Measurements from ENCODE around the gene C1QTNF7.

C1QTNF7 gene

DNA sequence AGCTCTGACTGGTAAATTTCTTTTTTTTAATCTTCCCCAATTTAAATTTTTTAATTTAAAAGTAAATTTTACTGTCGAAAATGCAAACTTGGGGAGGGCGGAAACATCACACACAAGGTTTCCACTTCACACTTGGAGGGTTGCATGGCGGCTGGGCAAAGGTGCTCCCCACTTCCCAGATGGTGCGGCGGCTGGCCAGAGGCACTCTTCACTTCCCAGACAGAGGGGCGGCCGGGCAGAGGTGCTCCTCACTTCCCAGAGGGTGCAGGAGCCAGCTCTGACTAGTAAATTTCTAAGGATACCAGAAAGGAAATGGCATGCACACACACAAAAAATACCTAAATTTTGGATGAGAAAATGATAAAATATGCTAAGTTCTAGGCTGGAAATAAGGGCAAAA is 16.4 kb downstream of the C1QTNF7 start:
- Histone ChIP-seq H2AFZ (ENCODE audit: low read depth) (no peak overlapping the region), H3K4me2 (no peak overlapping the region), H3K9ac (no peak overlapping the region), H3K4me3 (IDR thresholded peaks at IDR 0.05; ENCODE audit: insufficient read depth, low read depth, low read length) (no peak overlapping the region), H4K20me1 (ENCODE audit: insufficient read depth) (no peaks in the 10 kb centered on the region), H3K79me2 (ENCODE audit: insufficient read depth, low read depth) (no peaks in the 10 kb centered on the region), H3K27ac (no peak overlapping the region), H3K4me1 (ENCODE audit: low read depth, poor library complexity, severe bottlenecking) (no peaks in the 10 kb centered on the region), H3K36me3 (ENCODE audit: insufficient read depth) (no peaks in the 10 kb centered on the region), H3K27me3 (ENCODE audit: insufficient read depth, low read depth) (no peaks in the 10 kb centered on the region)
- TF ChIP-seq, protein P1, sequence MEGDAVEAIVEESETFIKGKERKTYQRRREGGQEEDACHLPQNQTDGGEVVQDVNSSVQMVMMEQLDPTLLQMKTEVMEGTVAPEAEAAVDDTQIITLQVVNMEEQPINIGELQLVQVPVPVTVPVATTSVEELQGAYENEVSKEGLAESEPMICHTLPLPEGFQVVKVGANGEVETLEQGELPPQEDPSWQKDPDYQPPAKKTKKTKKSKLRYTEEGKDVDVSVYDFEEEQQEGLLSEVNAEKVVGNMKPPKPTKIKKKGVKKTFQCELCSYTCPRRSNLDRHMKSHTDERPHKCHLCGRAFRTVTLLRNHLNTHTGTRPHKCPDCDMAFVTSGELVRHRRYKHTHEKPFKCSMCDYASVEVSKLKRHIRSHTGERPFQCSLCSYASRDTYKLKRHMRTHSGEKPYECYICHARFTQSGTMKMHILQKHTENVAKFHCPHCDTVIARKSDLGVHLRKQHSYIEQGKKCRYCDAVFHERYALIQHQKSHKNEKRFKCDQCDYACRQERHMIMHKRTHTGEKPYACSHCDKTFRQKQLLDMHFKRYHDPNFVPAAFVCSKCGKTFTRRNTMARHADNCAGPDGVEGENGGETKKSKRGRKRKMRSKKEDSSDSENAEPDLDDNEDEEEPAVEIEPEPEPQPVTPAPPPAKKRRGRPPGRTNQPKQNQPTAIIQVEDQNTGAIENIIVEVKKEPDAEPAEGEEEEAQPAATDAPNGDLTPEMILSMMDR (conservative IDR thresholded peaks at IDR 0.05; ENCODE audit: low read depth, low read length): no peak

DNA sequence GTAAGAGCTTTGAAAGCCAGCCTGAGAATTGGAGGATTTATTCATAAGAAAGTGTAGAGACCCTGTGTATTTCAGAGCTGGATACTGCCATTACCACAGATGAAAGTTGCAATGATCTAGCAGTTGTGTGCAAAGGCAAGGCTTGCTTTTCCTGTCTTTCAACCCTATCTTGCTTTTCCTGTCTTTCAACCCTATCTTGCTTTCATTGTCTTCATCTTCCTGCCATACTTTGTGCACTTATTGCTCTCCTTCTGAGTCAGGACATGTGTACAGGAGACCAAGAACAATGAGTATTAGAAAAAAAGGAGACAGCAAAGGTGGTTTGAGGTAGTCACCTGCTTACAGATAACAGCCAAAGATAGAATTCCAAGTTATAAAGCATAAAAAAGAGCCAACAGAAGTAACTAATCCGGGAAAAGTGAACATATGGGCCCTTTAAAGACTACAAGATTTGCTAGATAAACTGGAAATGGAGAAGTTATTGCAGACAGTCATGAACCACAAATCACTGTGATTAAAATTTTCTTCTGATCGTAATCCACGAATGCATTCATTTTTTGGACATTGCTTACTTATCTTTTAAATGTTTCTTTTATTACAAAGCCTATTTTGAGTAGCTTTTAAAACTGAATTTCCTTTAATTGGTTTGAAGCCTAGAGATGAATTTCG is 17.2 kb downstream of the C1QTNF7 start:
- no peaks in the 10 kb centered on the region for H3K4me1 ChIP-seq (ENCODE audit: low read depth, poor library complexity, severe bottlenecking)
- TF ChIP-seq, protein P1 (conservative IDR thresholded peaks at IDR 0.05; ENCODE audit: low read depth, low read length): no peak
- no peaks in the 10 kb centered on the region for H3K36me3 ChIP-seq (ENCODE audit: insufficient read depth)
- no peaks in the 10 kb centered on the region for H3K79me2 ChIP-seq (ENCODE audit: insufficient read depth, low read depth)
- H4K20me1 ChIP-seq (ENCODE audit: insufficient read depth): no peaks in the 10 kb centered on the region
- H3K4me2 ChIP-seq: no peak overlapping the region
- no peak overlapping the region for H3K27ac ChIP-seq
- no peaks in the 10 kb centered on the region for H3K27me3 ChIP-seq (ENCODE audit: insufficient read depth, low read depth)
- no peak overlapping the region for H2AFZ ChIP-seq (ENCODE audit: low read depth)
- no peak overlapping the region for H3K9ac ChIP-seq
- H3K4me3 ChIP-seq (IDR thresholded peaks at IDR 0.05; ENCODE audit: insufficient read depth, low read depth, low read length): no peak overlapping the region

DNA sequence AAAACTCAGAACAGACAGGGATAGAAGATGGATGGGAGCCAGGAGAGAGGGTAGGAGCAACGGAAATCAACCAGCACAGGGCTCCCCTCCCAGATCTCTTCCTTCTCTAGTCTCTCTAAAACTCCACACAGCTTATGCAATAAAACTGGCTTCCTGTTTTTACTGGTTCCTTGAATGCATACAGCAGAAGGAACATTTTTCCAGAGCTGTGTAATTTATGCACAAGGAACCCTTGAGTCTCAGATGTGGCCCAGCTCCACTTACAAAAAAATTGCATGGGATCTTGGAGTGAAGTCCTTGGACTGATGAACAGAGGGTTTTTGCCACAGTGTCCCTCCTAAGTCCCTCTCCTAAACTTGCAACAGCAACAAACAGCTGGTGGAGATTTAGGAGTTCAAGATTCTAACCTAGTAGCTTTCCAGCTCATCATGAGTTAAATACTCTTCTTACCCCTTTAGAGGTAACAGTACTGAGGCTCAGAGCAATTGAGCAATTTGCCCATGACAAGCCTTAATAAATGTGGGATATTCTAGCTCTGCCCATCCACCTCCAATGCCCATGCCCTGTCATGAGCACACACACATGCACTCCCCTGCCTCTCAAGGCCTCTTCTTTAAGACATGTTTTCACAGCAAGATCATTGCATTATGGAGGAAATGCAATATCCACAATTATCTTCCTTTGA is 23.5 kb downstream of the C1QTNF7 start:
- Histone ChIP-seq H3K9ac (no peak overlapping the region), H3K4me1 (ENCODE audit: low read depth, poor library complexity, severe bottlenecking) (no peaks in the 10 kb centered on the region), H3K4me2 (no peak overlapping the region), H3K27me3 (ENCODE audit: insufficient read depth, low read depth) (no peaks in the 10 kb centered on the region), H3K4me3 (IDR thresholded peaks at IDR 0.05; ENCODE audit: insufficient read depth, low read depth, low read length) (no peak overlapping the region), H3K36me3 (ENCODE audit: insufficient read depth) (no peaks in the 10 kb centered on the region), H3K79me2 (ENCODE audit: insufficient read depth, low read depth) (no peaks in the 10 kb centered on the region), H3K27ac (no peak overlapping the region), H2AFZ (ENCODE audit: low read depth) (no peak overlapping the region), H4K20me1 (ENCODE audit: insufficient read depth) (no peaks in the 10 kb centered on the region)
- TF ChIP-seq, protein P1 (conservative IDR thresholded peaks at IDR 0.05; ENCODE audit: low read depth, low read length): no peak

DNA sequence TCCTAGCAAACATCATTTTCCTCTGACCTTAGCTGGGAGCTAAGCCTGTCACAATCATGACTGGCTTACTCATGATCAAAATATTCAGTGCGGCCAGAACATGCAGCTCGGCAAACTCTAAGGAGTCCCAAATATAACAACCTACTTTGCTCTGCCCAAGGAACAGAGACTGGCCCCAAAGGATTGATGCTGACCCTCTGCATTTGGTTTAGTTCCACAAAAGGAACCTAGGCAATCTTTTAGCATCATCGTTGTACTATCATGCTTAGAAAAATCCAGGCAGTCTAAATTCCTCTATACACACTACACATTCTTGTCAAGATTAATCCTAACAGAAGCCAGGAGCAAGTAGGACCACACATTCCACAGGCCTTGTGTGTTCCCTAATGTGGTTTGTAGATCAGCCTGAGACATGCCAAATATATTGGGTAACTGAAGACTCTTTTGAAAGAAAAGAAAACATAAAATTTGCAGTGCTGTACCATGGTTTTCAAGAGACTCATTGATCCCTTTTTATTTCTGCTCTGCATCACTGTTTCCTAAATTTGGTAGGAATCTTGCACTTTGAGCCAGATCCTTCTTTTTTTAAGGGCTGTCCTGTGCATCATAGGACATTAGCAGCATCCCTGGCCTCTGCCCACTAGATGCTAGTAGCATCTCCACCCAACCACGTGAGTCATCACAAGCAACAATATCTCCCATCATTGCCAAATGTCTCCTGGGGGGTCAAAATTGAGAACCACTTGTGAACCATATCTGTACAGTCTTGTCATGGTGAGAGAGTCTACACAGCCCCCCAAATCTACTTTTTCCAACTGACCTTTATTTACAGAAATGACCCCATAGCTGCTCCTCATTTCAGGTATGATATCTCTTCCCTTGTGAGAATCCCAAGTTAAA is 24.3 kb downstream of the C1QTNF7 start:
- no peaks in the 10 kb centered on the region for H3K79me2 ChIP-seq (ENCODE audit: insufficient read depth, low read depth)
- H3K36me3 ChIP-seq (ENCODE audit: insufficient read depth): no peaks in the 10 kb centered on the region
- no peak overlapping the region for H3K27ac ChIP-seq
- no peak overlapping the region for H2AFZ ChIP-seq (ENCODE audit: low read depth)
- TF ChIP-seq, protein P1 (conservative IDR thresholded peaks at IDR 0.05; ENCODE audit: low read depth, low read length): no peak
- no peak overlapping the region for H3K4me2 ChIP-seq
- no peak overlapping the region for H3K9ac ChIP-seq
- H3K4me3 ChIP-seq (IDR thresholded peaks at IDR 0.05; ENCODE audit: insufficient read depth, low read depth, low read length): no peak overlapping the region
- H4K20me1 ChIP-seq (ENCODE audit: insufficient read depth): no peaks in the 10 kb centered on the region
- no peaks in the 10 kb centered on the region for H3K27me3 ChIP-seq (ENCODE audit: insufficient read depth, low read depth)
- no peaks in the 10 kb centered on the region for H3K4me1 ChIP-seq (ENCODE audit: low read depth, poor library complexity, severe bottlenecking)

Data from KMS-11 (cell line).